ENCODE data around the gene CDK16.

DNA sequence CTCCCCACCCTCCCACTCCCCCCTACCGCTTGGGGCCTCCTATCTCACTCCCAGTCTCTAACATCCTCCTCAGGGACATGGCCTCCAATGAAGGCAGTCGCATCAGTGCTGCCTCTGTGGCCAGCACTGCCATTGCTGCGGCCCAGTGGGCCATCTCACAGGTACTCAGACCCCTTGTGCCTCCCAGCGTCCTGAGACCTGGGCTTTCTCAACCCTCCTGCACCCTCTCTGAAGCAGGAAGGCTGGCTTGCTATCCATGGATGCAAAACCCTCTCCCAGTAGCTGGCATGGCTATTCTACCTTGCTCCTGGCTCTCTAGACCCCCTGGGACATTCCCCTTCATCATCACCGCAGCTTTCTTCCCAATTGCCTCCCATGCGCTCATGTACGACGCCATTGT lies 38.1 kb upstream of the CDK16 start:
- TF ChIP-seq, protein P1, sequence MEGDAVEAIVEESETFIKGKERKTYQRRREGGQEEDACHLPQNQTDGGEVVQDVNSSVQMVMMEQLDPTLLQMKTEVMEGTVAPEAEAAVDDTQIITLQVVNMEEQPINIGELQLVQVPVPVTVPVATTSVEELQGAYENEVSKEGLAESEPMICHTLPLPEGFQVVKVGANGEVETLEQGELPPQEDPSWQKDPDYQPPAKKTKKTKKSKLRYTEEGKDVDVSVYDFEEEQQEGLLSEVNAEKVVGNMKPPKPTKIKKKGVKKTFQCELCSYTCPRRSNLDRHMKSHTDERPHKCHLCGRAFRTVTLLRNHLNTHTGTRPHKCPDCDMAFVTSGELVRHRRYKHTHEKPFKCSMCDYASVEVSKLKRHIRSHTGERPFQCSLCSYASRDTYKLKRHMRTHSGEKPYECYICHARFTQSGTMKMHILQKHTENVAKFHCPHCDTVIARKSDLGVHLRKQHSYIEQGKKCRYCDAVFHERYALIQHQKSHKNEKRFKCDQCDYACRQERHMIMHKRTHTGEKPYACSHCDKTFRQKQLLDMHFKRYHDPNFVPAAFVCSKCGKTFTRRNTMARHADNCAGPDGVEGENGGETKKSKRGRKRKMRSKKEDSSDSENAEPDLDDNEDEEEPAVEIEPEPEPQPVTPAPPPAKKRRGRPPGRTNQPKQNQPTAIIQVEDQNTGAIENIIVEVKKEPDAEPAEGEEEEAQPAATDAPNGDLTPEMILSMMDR (IDR thresholded peaks at IDR 0.05), result no peak
- TF ChIP-seq ZFX (IDR thresholded peaks at IDR 0.05; ENCODE audit: borderline replicate concordance), result no peak
